ENCODE results near the gene NPHP1. TPM values are rescaled to one million over a fixed set of nuclear protein-coding genes. Genes with fewer than 3 reads are reported as not detected.
"Not testable (repeated sequence)": the region's sequence is repeated elsewhere in the genome, so short reads cannot be mapped to it uniquely, and the experiment has no call there.

NPHP1 gene
- total RNA-seq, 2 experiments from 2014 or later = 0.42 to 0.60 TPM

DNA sequence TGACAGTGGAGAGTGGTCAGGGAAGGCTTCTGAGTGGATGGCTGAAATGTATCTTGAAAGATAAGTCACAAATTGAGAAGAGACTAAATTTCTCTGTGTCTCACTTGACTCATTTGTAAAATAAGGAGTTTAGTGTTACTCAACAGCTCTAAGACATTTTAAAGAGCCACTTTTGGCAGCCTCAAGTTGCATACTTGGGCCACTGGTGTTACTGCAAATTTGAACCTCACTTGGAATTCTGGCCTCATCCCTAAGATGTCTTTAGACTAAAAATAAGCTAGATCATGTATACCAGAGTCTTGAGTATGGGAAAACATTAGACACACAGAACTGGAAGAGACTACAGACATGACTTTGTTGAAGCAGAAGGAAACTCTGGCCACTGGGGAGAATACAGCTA is 12.0 kb upstream of the NPHP1 start:
- Mint-ChIP-seq H3K9me3 (ENCODE audit: insufficient read depth) (no peaks in the 10 kb centered on the region), H3K4me3 (no peak overlapping the region), H3K27me3 (ENCODE audit: low read depth) (peaks cover 43% of the 10 kb centered on the region), H3K4me1 (ENCODE audit: low read depth) (peaks cover under 1% of the 10 kb centered on the region), H3K27ac (no peak overlapping the region), H3K36me3 (ENCODE audit: low read depth) (peaks cover 6% of the 10 kb centered on the region)
- DNase-seq = no peak
- ATAC-seq = no peak
- CTCF ChIA-PET = no interaction called here
- POLR2A ChIA-PET = no interaction called here

- Mint-ChIP-seq H3K4me1 (ENCODE audit: low read depth) (peaks cover 5% of the 10 kb centered on the region), H3K36me3 (ENCODE audit: low read depth) (peaks cover 10% of the 10 kb centered on the region), H3K27ac (no peak overlapping the region), H3K27me3 (ENCODE audit: low read depth) (peaks cover 41% of the 10 kb centered on the region), H3K9me3 (ENCODE audit: insufficient read depth) (no peaks in the 10 kb centered on the region), H3K4me3 (no peak overlapping the region)
- ATAC-seq = no peak
- CTCF ChIA-PET = interaction anchor here (1.0 kb wide), 1 partner anchor 12 kb away, joined by 3 read pairs; the partner anchor contains the start of gene NPHP1
- DNase-seq = no peak
- POLR2A ChIA-PET = no interaction called here
Measured at GRCh38 chr2:110216199-110216598, 11.4 kb upstream of the NPHP1 start.

- DNase-seq (no peak), ATAC-seq (no peak)
- Mint-ChIP-seq H3K4me3 (no peak overlapping the region), H3K36me3 (ENCODE audit: low read depth) (peaks cover 10% of the 10 kb centered on the region), H3K9me3 (ENCODE audit: insufficient read depth) (no peaks in the 10 kb centered on the region), H3K27ac (no peak overlapping the region), H3K27me3 (ENCODE audit: low read depth) (peaks cover 36% of the 10 kb centered on the region), H3K4me1 (ENCODE audit: low read depth) (peaks cover 5% of the 10 kb centered on the region)
- CTCF ChIA-PET = interaction anchor here (1.0 kb wide), 1 partner anchor 11 kb away, joined by 3 read pairs; the partner anchor contains the start of gene NPHP1
- POLR2A ChIA-PET = no interaction called here
Measured at GRCh38 chr2:110215566-110216158, 10.8 kb upstream of the NPHP1 start.

DNA sequence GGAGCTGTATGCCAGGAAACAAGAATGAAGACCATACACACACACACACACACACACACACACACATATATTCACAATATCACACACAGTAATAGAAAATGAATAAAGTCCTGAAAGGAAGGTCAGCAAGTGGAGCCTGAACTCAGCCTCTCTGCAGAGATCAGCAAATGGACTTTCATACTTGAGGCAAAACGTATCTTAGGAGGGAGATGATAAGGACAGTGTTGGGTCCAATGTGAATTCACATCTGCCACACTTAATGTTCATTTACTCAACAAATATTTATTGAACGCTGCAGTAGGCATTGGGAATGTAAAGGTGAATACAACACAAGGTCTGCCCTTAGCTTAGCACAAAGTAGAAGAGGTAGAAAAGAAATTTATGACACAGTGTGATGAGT is 10.3 kb upstream of the NPHP1 start:
- Mint-ChIP-seq H3K9me3 (ENCODE audit: insufficient read depth) (no peaks in the 10 kb centered on the region), H3K27ac (no peak overlapping the region), H3K27me3 (ENCODE audit: low read depth) (peaks cover 33% of the 10 kb centered on the region), H3K36me3 (ENCODE audit: low read depth) (peaks cover 14% of the 10 kb centered on the region), H3K4me3 (no peak overlapping the region), H3K4me1 (ENCODE audit: low read depth) (peaks cover 5% of the 10 kb centered on the region)
- ChIA-PET POLR2A (no interaction called here), CTCF (no interaction called here)
- no peak for ATAC-seq
- no peak for DNase-seq

- H3K4me1 Mint-ChIP-seq (ENCODE audit: low read depth); CTCF ChIA-PET; POLR2A ChIA-PET; H3K4me3 Mint-ChIP-seq; H3K27ac Mint-ChIP-seq; ATAC-seq; H3K9me3 Mint-ChIP-seq (ENCODE audit: insufficient read depth); DNase-seq: not testable (repeated sequence)
- H3K36me3 Mint-ChIP-seq (ENCODE audit: low read depth) = peaks cover 26% of the 10 kb centered on the region
- peaks cover 21% of the 10 kb centered on the region for H3K27me3 Mint-ChIP-seq (ENCODE audit: low read depth)
Measured at GRCh38 chr2:110213522-110213921, 8.7 kb upstream of the NPHP1 start.

DNA sequence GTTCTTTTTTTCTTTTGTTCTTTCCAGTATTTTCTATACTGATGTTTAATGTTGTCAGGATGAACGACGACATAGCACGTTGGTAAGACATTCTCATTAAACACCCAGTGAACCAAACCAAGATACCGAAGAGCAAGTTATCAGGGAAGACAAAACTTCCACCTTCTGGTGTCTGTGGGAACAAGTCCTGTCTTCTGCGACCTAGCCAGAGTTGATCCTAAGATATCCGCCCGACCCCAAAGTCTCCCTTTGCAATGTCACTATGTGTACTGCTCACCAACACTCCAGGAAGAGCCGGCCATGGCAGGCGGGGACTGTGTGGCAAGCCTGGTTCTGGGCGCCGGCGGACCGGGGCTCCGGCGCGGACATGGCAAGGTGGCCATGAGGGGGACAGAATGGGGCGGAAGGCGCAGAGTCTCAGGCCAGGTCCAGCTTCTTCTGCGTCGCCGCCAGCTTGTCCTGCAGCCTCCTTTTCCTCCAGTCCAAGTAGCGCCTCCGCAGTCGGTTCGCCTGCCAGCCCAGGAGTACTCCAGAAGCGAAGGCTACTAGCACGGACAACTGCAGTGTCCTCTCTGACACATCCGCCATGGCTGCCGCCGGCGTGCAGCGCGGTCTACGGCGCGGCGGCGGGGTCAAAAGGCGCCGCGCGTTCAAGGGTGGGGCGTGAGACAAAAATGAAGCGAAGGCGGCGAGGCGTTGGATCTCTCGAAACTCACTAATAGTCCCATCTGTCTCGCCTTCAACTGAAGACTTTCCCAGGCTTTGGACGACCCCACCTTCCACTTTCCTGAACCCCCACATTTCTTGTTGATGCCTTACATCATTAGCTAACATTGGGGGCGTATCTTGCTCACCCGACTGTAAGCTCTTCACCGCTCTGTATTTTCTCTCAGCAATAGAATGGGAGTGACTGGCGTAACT is 7.4 kb upstream of the NPHP1 start, which contains the start of gene MTLN:
Gene MTLN, minus strand, starts transcription at position 610 of the 921 bp plus-strand sequence. Its CDS starts 22 bp downstream, at position 588.
- no peaks in the 10 kb centered on the region for H3K9me3 Mint-ChIP-seq (ENCODE audit: insufficient read depth)
- ChIA-PET POLR2A (interaction anchor here (0.9 to 1.0 kb wide), 2 partner anchors 9 to 11 kb away, joined by 3 to 4 read pairs; no protein-coding TSS in a partner anchor), CTCF (no interaction called here)
- H3K4me1 Mint-ChIP-seq (ENCODE audit: low read depth) = peaks cover 8% of the 10 kb centered on the region
- peaks cover 26% of the 10 kb centered on the region for H3K36me3 Mint-ChIP-seq (ENCODE audit: low read depth)
- peak within 1 kb of the TSS; percentile 95 for H3K4me3 Mint-ChIP-seq
- peaks cover 17% of the 10 kb centered on the region for H3K27me3 Mint-ChIP-seq (ENCODE audit: low read depth)
- peak within 1 kb of the TSS; percentile 92 for H3K27ac Mint-ChIP-seq
- peak; percentile 79 for DNase-seq
- peak; percentile 96 for ATAC-seq

DNA sequence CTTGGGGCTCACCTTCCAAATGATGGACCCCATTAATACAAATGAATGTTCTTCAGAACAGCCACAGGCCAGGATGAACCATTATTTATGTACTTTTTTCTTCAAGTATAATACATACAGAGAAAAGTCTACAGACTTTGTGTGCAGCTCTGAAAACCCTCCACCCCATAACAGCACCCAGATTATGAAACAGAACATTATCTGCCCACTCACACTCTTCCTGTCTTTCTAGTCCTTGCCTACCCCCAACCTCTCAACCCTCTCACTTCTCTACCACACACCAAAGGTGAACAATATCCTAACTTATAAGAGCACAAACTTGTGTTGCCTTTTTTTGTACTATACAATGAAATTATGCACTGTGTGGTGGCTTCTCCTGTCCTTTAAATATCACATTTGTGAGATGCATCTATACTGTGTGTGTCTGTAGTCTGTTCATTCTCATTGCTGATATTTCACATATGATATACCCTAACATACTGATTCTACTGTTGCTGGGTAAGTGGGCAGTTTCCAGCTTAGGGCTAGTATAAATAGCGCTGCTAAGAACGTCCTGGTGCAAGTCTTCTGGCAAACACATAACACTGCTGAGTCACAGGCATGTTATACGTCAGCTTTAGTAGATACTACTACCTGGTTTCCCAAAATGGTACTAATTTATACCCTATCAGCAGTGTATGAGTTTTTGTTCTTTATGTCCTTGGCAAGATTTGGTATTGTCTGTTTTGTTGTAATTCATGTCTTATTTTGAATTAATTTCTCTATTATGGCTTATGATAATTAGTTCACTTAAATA is 1.0 kb upstream of the NPHP1 start:
- peak overlapping the region; percentile 82 for H3K27ac Mint-ChIP-seq
- peaks cover 22% of the 10 kb centered on the region for H3K4me1 Mint-ChIP-seq (ENCODE audit: low read depth)
- no peaks in the 10 kb centered on the region for H3K9me3 Mint-ChIP-seq (ENCODE audit: insufficient read depth)
- no peak for DNase-seq
- peaks cover 16% of the 10 kb centered on the region for H3K36me3 Mint-ChIP-seq (ENCODE audit: low read depth)
- H3K27me3 Mint-ChIP-seq (ENCODE audit: low read depth) = no peaks in the 10 kb centered on the region
- no peak for ATAC-seq
- ChIA-PET POLR2A (no interaction called here), CTCF (no interaction called here)
- H3K4me3 Mint-ChIP-seq = peak overlapping the region; percentile 80

DNA sequence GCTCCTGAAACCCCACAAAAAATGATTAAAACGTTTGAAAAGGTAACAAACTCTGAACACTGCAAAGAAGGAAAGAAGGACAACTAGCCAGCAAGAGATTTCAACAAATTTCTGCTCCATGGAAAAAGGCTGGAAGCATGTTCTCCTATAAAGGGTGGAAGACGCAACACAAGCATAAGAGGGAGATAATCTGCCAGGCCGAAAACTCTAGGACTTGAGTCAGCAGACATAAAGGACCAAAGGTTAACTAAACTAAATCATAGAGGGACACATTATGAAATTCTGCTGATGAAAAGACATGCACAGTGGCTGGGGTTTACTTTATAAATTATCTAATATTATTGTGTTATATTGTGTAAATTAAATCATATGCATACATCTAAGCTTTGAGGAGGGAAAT is 6.8 kb downstream of the NPHP1 start:
- Mint-ChIP-seq H3K4me3 (no peak overlapping the region), H3K27ac (no peak overlapping the region), H3K9me3 (ENCODE audit: insufficient read depth) (no peaks in the 10 kb centered on the region), H3K27me3 (ENCODE audit: low read depth) (peaks cover 10% of the 10 kb centered on the region), H3K4me1 (ENCODE audit: low read depth) (no peaks in the 10 kb centered on the region), H3K36me3 (ENCODE audit: low read depth) (no peaks in the 10 kb centered on the region)
- no peak for DNase-seq
- POLR2A ChIA-PET = no interaction called here
- CTCF ChIA-PET = no interaction called here
- no peak for ATAC-seq

GRCh38 chr2:110197452-110197851 is 7.4 kb downstream of the NPHP1 start:
- Mint-ChIP-seq H3K4me1 (ENCODE audit: low read depth) (no peaks in the 10 kb centered on the region), H3K27ac (no peak overlapping the region)
- POLR2A ChIA-PET = no interaction called here

DNA sequence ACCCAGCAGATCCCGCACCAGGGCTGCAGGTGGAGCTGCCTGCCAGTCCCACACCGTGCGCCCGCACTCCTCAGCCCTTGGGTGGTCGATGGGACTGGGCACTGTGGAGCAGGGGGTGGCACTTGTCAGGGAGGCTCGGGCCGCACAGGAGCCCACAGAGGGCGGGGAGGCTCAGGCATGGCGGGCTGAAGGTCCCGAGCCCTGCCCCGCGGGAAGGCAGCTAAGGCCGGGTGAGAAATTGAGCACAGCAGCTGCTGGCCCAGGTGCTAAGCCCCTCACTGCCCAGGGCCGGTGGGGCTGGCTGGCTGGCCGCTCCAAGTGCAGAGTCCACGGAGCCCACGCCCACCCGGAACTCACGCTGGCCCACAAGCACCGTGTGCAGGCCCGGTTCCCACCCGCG is 14.6 kb downstream of the NPHP1 start:
- H3K9me3 Mint-ChIP-seq (ENCODE audit: insufficient read depth); DNase-seq; H3K27ac Mint-ChIP-seq; CTCF ChIA-PET; H3K4me1 Mint-ChIP-seq (ENCODE audit: low read depth); H3K36me3 Mint-ChIP-seq (ENCODE audit: low read depth); ATAC-seq; H3K4me3 Mint-ChIP-seq; POLR2A ChIA-PET: not testable (repeated sequence)
- peaks cover 13% of the 10 kb centered on the region for H3K27me3 Mint-ChIP-seq (ENCODE audit: low read depth)

More at GRCh38 chr2:110197452-110197851, 7.4 kb downstream of the NPHP1 start:
- Mint-ChIP-seq H3K27me3 (ENCODE audit: low read depth) (peaks cover 10% of the 10 kb centered on the region), H3K4me3 (no peak overlapping the region), H3K9me3 (ENCODE audit: insufficient read depth) (no peaks in the 10 kb centered on the region), H3K36me3 (ENCODE audit: low read depth) (no peaks in the 10 kb centered on the region)
- ATAC-seq = no peak
- no peak for DNase-seq
- CTCF ChIA-PET = no interaction called here

- Mint-ChIP-seq H3K36me3 (ENCODE audit: low read depth) (no peaks in the 10 kb centered on the region), H3K27ac (no peak overlapping the region), H3K4me1 (ENCODE audit: low read depth) (no peaks in the 10 kb centered on the region), H3K9me3 (ENCODE audit: insufficient read depth) (peaks cover 13% of the 10 kb centered on the region), H3K27me3 (ENCODE audit: low read depth) (peaks cover 5% of the 10 kb centered on the region), H3K4me3 (no peak overlapping the region)
- no peak for ATAC-seq
- ChIA-PET CTCF (no interaction called here), POLR2A (no interaction called here)
- no peak for DNase-seq
Measured at GRCh38 chr2:110182449-110182848, 22.4 kb downstream of the NPHP1 start.

Data from activated CD8-positive, alpha-beta T cell treated with anti-CD3 and anti-CD28 coated beads, Interleukin-2, amount 10 ng/mL, durations not matched to agents 7 days and 5 days (primary cell).